ENCODE results near the gene HLF. TPM values are rescaled to one million over a fixed set of nuclear protein-coding genes. Genes with fewer than 3 reads are reported as not detected.

Gene HLF
- total RNA-seq, 2 donors from 2014 or later: 0.69 to 3.0 TPM

DNA sequence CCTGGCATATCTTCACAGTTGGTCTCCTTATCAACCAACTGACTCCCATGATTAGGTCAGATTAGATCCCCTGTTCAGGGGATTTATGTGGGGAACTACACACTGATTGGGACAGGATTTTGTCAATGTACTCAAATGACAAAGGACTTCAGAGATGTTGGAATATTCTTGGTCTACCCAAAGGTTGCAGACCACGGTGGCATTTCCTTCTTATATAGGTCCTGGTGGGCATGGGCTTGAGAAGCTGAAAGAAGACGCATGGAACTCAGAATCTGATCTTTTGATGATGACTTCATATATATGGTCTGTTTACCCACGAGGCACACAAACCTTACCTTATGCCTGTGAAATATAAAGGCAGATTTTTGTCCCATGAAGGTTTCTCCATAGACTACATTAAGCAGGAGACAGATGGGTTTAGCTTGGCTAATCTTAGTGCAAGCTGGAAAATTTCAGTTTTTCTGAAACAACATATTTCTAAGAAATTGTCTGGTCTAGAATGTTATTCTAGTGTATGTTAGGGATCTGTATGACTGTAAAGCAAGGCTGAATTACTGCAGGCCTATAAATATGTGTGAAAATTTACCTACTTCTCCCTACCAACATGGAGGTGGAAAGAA is 33.5 kb downstream of the HLF start:
- no peaks in the 10 kb centered on the region for H3K36me3 ChIP-seq
- no peak overlapping the region for H3K9ac ChIP-seq (ENCODE audit: low read depth in 2 of 2, low read length in 2 of 2)
- TF ChIP-seq, protein P1, sequence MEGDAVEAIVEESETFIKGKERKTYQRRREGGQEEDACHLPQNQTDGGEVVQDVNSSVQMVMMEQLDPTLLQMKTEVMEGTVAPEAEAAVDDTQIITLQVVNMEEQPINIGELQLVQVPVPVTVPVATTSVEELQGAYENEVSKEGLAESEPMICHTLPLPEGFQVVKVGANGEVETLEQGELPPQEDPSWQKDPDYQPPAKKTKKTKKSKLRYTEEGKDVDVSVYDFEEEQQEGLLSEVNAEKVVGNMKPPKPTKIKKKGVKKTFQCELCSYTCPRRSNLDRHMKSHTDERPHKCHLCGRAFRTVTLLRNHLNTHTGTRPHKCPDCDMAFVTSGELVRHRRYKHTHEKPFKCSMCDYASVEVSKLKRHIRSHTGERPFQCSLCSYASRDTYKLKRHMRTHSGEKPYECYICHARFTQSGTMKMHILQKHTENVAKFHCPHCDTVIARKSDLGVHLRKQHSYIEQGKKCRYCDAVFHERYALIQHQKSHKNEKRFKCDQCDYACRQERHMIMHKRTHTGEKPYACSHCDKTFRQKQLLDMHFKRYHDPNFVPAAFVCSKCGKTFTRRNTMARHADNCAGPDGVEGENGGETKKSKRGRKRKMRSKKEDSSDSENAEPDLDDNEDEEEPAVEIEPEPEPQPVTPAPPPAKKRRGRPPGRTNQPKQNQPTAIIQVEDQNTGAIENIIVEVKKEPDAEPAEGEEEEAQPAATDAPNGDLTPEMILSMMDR (IDR thresholded peaks at IDR 0.05): no peak
- intact Hi-C loops (cut with DNase I): loop anchor here (5.0 to 10.0 kb wide), 3 partner anchors 47 to 306 kb away; no protein-coding TSS in a partner anchor
- no peak overlapping the region for H3K27ac ChIP-seq
- no peaks in the 10 kb centered on the region for H3K9me3 ChIP-seq
- DNase-seq: no peak
- no peaks in the 10 kb centered on the region for H3K27me3 ChIP-seq
- H3K4me3 ChIP-seq: no peak overlapping the region
- H3K4me1 ChIP-seq: no peaks in the 10 kb centered on the region

- no peaks in the 10 kb centered on the region for H3K27me3 ChIP-seq
- H3K4me3 ChIP-seq: no peak overlapping the region
- no peak overlapping the region for H3K27ac ChIP-seq
- H3K9ac ChIP-seq (ENCODE audit: low read depth in 2 of 2, low read length in 2 of 2): no peak overlapping the region
- H3K9me3 ChIP-seq: no peaks in the 10 kb centered on the region
- no peaks in the 10 kb centered on the region for H3K4me1 ChIP-seq
- no peaks in the 10 kb centered on the region for H3K36me3 ChIP-seq
- DNase-seq: no peak
- intact Hi-C loops (cut with DNase I): loop anchor here (5.0 to 10.0 kb wide), 3 partner anchors 46 to 307 kb away; no protein-coding TSS in a partner anchor
- TF ChIP-seq, protein P1 (IDR thresholded peaks at IDR 0.05): no peak
Measured at GRCh38 chr17:55299162-55299838, 34.5 kb downstream of the HLF start.

- no peaks in the 10 kb centered on the region for H3K4me1 ChIP-seq
Measured at GRCh38 chr17:55299890-55300289, 35.1 kb downstream of the HLF start.

DNA sequence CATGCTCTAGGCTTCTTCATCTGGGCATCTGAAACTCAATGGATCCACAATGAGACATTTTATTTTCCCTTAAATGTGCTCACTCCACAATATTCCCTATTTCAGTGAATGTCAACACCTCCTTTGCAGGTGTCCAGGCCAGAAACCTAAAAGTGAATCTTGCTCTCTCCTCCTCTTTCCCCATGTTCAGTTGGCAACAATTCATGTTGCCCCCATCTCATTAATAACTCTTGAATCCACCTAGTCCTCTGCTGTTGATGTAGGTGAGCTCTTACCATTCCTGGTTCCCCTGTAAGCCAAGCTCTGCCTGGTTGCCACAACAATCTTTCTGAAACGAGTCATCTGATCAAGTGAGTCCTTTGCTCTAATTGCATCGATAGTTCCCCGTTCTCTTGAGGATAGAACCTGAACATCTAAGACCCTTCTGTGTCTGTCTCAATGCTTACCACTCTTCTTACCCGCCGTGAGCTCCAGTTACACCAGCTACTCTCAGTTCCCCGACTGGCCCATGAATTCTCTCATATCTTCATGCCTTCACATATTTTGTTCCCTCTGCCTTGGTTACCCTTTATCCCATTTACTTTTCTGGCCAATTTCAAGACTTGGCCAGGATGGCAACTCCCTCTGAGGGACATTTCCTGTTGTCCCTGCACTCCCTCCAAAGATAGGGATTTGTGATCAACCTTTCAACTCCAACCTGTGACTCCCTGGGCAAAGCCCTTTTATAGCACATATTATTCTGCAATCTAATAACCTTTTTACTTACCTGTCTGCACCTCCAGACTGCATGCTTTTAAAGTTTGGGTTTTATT is 35.9 kb downstream of the HLF start:
- H3K4me3 ChIP-seq: no peak overlapping the region
- H3K36me3 ChIP-seq: no peaks in the 10 kb centered on the region
- TF ChIP-seq, protein P1 (IDR thresholded peaks at IDR 0.05): no peak
- no peaks in the 10 kb centered on the region for H3K27me3 ChIP-seq
- H3K9ac ChIP-seq (ENCODE audit: low read depth in 2 of 2, low read length in 2 of 2): no peak overlapping the region
- intact Hi-C loops (cut with DNase I): no loop called here
- H3K27ac ChIP-seq: no peak overlapping the region
- no peaks in the 10 kb centered on the region for H3K9me3 ChIP-seq
- H3K4me1 ChIP-seq: no peaks in the 10 kb centered on the region
- no peak for DNase-seq

More at GRCh38 chr17:55299890-55300289, 35.1 kb downstream of the HLF start:
- TF ChIP-seq, protein P1 (IDR thresholded peaks at IDR 0.05): no peak
- H3K36me3 ChIP-seq: no peaks in the 10 kb centered on the region
- H3K27me3 ChIP-seq: no peaks in the 10 kb centered on the region
- no peaks in the 10 kb centered on the region for H3K9me3 ChIP-seq
- DNase-seq: no peak
- no peak overlapping the region for H3K27ac ChIP-seq
- no peak overlapping the region for H3K4me3 ChIP-seq
- no peak overlapping the region for H3K9ac ChIP-seq (ENCODE audit: low read depth in 2 of 2, low read length in 2 of 2)
- intact Hi-C loops (cut with DNase I): loop anchor here (5.0 to 10.0 kb wide), 3 partner anchors 45 to 308 kb away; no protein-coding TSS in a partner anchor

Measured in colonic mucosa (tissue), 4 donors.